CD4-positive, alpha-beta T cell treated with Interleukin-17A for 1 hour (primary cell): ENCODE data around the gene CLEC2D.
"Not testable (repeated sequence)": the region's sequence is repeated elsewhere in the genome, so short reads cannot be mapped to it uniquely, and the experiment has no call there.

Experiments used
- DNase-seq: peaks from one replicate; pipeline ENCODE4 v3.0.0-alpha.2; 2020

CLEC2D gene

GRCh38 chr12:9701380-9702154 lies 32.1 kb downstream of the CLEC2D start:
- DNase-seq: no peak

- peak; percentile 75 for DNase-seq
Observed at GRCh38 chr12:9702255-9702654, 32.7 kb downstream of the CLEC2D start.

GRCh38 chr12:9704561-9704960 lies 35.0 kb downstream of the CLEC2D start:
- DNase-seq: not testable (repeated sequence)

GRCh38 chr12:9706086-9706685 lies 36.7 kb downstream of the CLEC2D start:
- no peak for DNase-seq

GRCh38 chr12:9707356-9707755 lies 37.8 kb downstream of the CLEC2D start:
- DNase-seq: peak; percentile 36

- peak; percentile 84 for DNase-seq
Observed at GRCh38 chr12:9707864-9708808, 38.6 kb downstream of the CLEC2D start.

- DNase-seq: no peak
Observed at GRCh38 chr12:9708853-9709252, 39.3 kb downstream of the CLEC2D start.

GRCh38 chr12:9710584-9711375 lies 41.3 kb downstream of the CLEC2D start:
- DNase-seq: no peak

GRCh38 chr12:9711664-9712063 lies 42.2 kb downstream of the CLEC2D start:
- DNase-seq: no peak

GRCh38 chr12:9713032-9713558 lies 43.6 kb downstream of the CLEC2D start:
- DNase-seq: not testable (repeated sequence)

GRCh38 chr12:9717070-9717925 lies 47.8 kb downstream of the CLEC2D start:
- DNase-seq: no peak

- no peak for DNase-seq
Observed at GRCh38 chr12:9718968-9719367, 49.5 kb downstream of the CLEC2D start.

- DNase-seq: no peak
Observed at GRCh38 chr12:9719790-9720189, 50.3 kb downstream of the CLEC2D start.

- no peak for DNase-seq
Observed at GRCh38 chr12:9721394-9722092, 52.0 kb downstream of the CLEC2D start.

GRCh38 chr12:9724023-9724422 lies 54.5 kb downstream of the CLEC2D start:
- DNase-seq: no peak

- no peak for DNase-seq
Observed at GRCh38 chr12:9725213-9725870, 55.8 kb downstream of the CLEC2D start.

GRCh38 chr12:9727813-9728212 lies 58.3 kb downstream of the CLEC2D start:
- no peak for DNase-seq

- DNase-seq: no peak
Observed at GRCh38 chr12:9729082-9729481, 59.6 kb downstream of the CLEC2D start.

GRCh38 chr12:9730011-9730410 lies 60.5 kb downstream of the CLEC2D start:
- no peak for DNase-seq

GRCh38 chr12:9730591-9730990 lies 61.1 kb downstream of the CLEC2D start:
- no peak for DNase-seq
